A673 (cell line): ENCODE results near the gene SCGB1A1.

Experiments used
- CTCF ChIP-seq: fragments of 300-800, 200-600 bp; sonication (generic); conservative IDR thresholded peaks from 2 replicates; pipeline ENCODE4 v1.5.1; 2017; ENCODE audit warnings: low read depth, mild to moderate bottlenecking, antibody characterized with exemption, low read length, moderate library complexity, mixed read lengths
- EZH2 ChIP-seq: fragments of 200-600 bp; sonication (generic); IDR thresholded peaks from 2 replicates; pipeline ENCODE4 v1.6.1; 2017; ENCODE audit warnings: borderline replicate concordance, low read depth, mild to moderate bottlenecking, mixed read lengths, antibody characterized with exemption, low read length; ENCODE audit not compliant: poor library complexity, severe bottlenecking

GRCh38 chr11:62433904-62434276 is 15.1 kb downstream of the SCGB1A1 start:
- no peak for TF ChIP-seq EZH2
- no peak for TF ChIP-seq CTCF
